OCI-LY1 (cell line): ENCODE data around the gene POFUT1.
A peak's percentile ranks its signal among the peaks of the same experiment; 100 is the strongest.

Source experiments
- H2AFZ ChIP-seq: fragments of 200-600 bp; sonication (generic), shearing (Covaris generic); 2 replicates; pipeline ENCODE4 v1.6.0; 2014; ENCODE audit warnings: antibody characterized with exemption, mild to moderate bottlenecking, low read length
- H3F3A ChIP-seq: fragments of 200-600 bp; sonication (generic), shearing (Covaris generic); 2 replicates; pipeline ENCODE4 v1.6.0; 2014; ENCODE audit warnings: mild to moderate bottlenecking, antibody characterized with exemption, low read length, moderate library complexity; ENCODE audit not compliant: insufficient read depth
- H3K27ac ChIP-seq: fragments of 200-600 bp; sonication (generic); 2 replicates; pipeline ENCODE4 v1.5.1; 2014; ENCODE audit warnings: low read length, mixed run types, mild to moderate bottlenecking, low read depth; ENCODE audit not compliant: poor library complexity, severe bottlenecking
- H3K27me3 ChIP-seq: fragments of 200-600 bp; sonication (generic); 2 replicates; pipeline ENCODE4 v1.6.0; 2014; ENCODE audit warnings: antibody characterized with exemption, mild to moderate bottlenecking, low read length, moderate library complexity; ENCODE audit not compliant: insufficient read depth
- H3K36me3 ChIP-seq: fragments of 200-600 bp; sonication (generic); 2 replicates; pipeline ENCODE4 v1.6.1; 2014; ENCODE audit warnings: mild to moderate bottlenecking, antibody characterized with exemption, low read length, moderate library complexity, mixed read lengths; ENCODE audit not compliant: insufficient read depth
- H3K4me1 ChIP-seq: fragments of 200-600 bp; sonication (generic); 2 replicates; pipeline ENCODE4 v1.5.1; 2014; ENCODE audit warnings: mild to moderate bottlenecking, low read length, moderate library complexity; ENCODE audit not compliant: insufficient read depth, severe bottlenecking
- H3K4me2 ChIP-seq: fragments of 200-600 bp; sonication (generic), shearing (Covaris generic); 2 replicates; pipeline ENCODE4 v1.6.1; 2014; ENCODE audit warnings: low read length
- H3K4me3 ChIP-seq: fragments of 200-600 bp; sonication (generic); 2 replicates; pipeline ENCODE4 v1.5.1; 2014; ENCODE audit warnings: low read length, low read depth, mild to moderate bottlenecking, mixed read lengths; ENCODE audit not compliant: poor library complexity, severe bottlenecking
- H3K79me2 ChIP-seq: fragments of 200-600 bp; shearing (Covaris generic); 2 replicates; pipeline ENCODE4 v1.6.1; 2016; ENCODE audit warnings: mixed run types, low read length, mixed read lengths; ENCODE audit not compliant: insufficient read depth
- H3K9ac ChIP-seq: fragments of 200-600 bp; sonication (generic), shearing (Covaris generic); 2 replicates; pipeline ENCODE4 v1.6.1; 2014; ENCODE audit warnings: mild to moderate bottlenecking, low read length, mixed read lengths
- H3K9me2 ChIP-seq: fragments of 200-600 bp; sonication (generic), shearing (Covaris generic); 2 replicates; pipeline ENCODE4 v1.6.1; 2014; ENCODE audit warnings: low read depth, mild to moderate bottlenecking, low read length, mixed read lengths
- H3K9me3 ChIP-seq: fragments of 200-600 bp; shearing (Covaris generic); 2 replicates; pipeline ENCODE4 v1.6.1; 2014; ENCODE audit warnings: low read length, mixed read lengths
- H4K20me1 ChIP-seq: fragments of 200-600 bp; sonication (generic), shearing (Covaris generic); 2 replicates; pipeline ENCODE4 v1.6.0; 2016; ENCODE audit warnings: mild to moderate bottlenecking, low read length; ENCODE audit not compliant: insufficient read depth
- CTCF ChIP-seq: fragments of 200-600 bp; sonication (generic), shearing (Covaris generic); IDR thresholded peaks from 2 replicates; pipeline ENCODE4 v1.5.1; 2017; ENCODE audit warnings: mild to moderate bottlenecking, antibody characterized with exemption, low read length, moderate library complexity, mixed read lengths
- EZH2 ChIP-seq: fragments of 200-600 bp; sonication (generic), shearing (Covaris generic); IDR thresholded peaks from 2 replicates; pipeline ENCODE4 v1.8.0; 2017; ENCODE audit warnings: borderline replicate concordance, mixed run types, mild to moderate bottlenecking, antibody characterized with exemption, low read length, moderate library complexity, mixed read lengths

Gene POFUT1

GRCh38 chr20:32209850-32210605 lies 2.3 kb downstream of the POFUT1 start:
- Histone ChIP-seq H3K79me2 (peaks cover 30% of the 10 kb centered on the region), H3K9ac (no peak overlapping the region; the same call in 1 of the 2 replicates)

GRCh38 chr20:32213870-32214269 lies 6.2 kb downstream of the POFUT1 start:
- Histone ChIP-seq H3K9ac (no peak overlapping the region), H3K36me3 (peaks cover 90% of the 10 kb centered on the region), H3K9me3 (no peaks in the 10 kb centered on the region), H2AFZ (no peak overlapping the region), H3K27me3 (no peaks in the 10 kb centered on the region), H3F3A (no peaks in the 10 kb centered on the region), H3K4me2 (no peak overlapping the region), H4K20me1 (no peaks in the 10 kb centered on the region), H3K9me2 (no peaks in the 10 kb centered on the region), H3K4me1 (peaks cover 8% of the 10 kb centered on the region), H3K79me2 (no peaks in the 10 kb centered on the region; the same call in 1 of the 2 replicates), H3K4me3 (no peak overlapping the region), H3K27ac (no peak overlapping the region)
- no peak for TF ChIP-seq EZH2
- TF ChIP-seq CTCF, result no peak

More at GRCh38 chr20:32209850-32210605, 2.3 kb downstream of the POFUT1 start:
- H4K20me1 ChIP-seq, result no peaks in the 10 kb centered on the region
- peaks cover 51% of the 10 kb centered on the region for H3K36me3 ChIP-seq
- H3K4me1 ChIP-seq, result peaks cover 35% of the 10 kb centered on the region
- no peak overlapping the region for H3K4me3 ChIP-seq
- no peak for TF ChIP-seq CTCF
- no peak for TF ChIP-seq EZH2
- H3K9me2 ChIP-seq, result no peaks in the 10 kb centered on the region
- no peak overlapping the region for H2AFZ ChIP-seq
- H3K27me3 ChIP-seq, result no peaks in the 10 kb centered on the region
- H3F3A ChIP-seq, result no peaks in the 10 kb centered on the region
- H3K27ac ChIP-seq, result no peak overlapping the region
- H3K4me2 ChIP-seq, result peak overlapping the region; percentile 78; the same call in 1 of the 2 replicates
- H3K9me3 ChIP-seq, result no peaks in the 10 kb centered on the region

- H3K79me2 ChIP-seq, result no peaks in the 10 kb centered on the region
- no peaks in the 10 kb centered on the region for H3K27me3 ChIP-seq
- no peaks in the 10 kb centered on the region for H3K4me1 ChIP-seq
- no peak overlapping the region for H3K9ac ChIP-seq
- H3K27ac ChIP-seq, result no peak overlapping the region
- no peaks in the 10 kb centered on the region for H3K9me3 ChIP-seq
- H3K9me2 ChIP-seq, result no peaks in the 10 kb centered on the region
- H3K4me2 ChIP-seq, result no peak overlapping the region
- peaks cover 89% of the 10 kb centered on the region for H3K36me3 ChIP-seq
- H4K20me1 ChIP-seq, result no peaks in the 10 kb centered on the region
- TF ChIP-seq CTCF (no peak), EZH2 (no peak)
- no peak overlapping the region for H2AFZ ChIP-seq
- H3F3A ChIP-seq, result no peaks in the 10 kb centered on the region
- no peak overlapping the region for H3K4me3 ChIP-seq
Measured at GRCh38 chr20:32215147-32215546, 7.5 kb downstream of the POFUT1 start.
